HK-2 (cell line): ENCODE results near the gene NCKAP5.

Experiments
- DNase-seq: peaks from one replicate; pipeline ENCODE4 v3.0.0-alpha.2; 2018; ENCODE audit not compliant: unreplicated experiment

Gene NCKAP5

DNA sequence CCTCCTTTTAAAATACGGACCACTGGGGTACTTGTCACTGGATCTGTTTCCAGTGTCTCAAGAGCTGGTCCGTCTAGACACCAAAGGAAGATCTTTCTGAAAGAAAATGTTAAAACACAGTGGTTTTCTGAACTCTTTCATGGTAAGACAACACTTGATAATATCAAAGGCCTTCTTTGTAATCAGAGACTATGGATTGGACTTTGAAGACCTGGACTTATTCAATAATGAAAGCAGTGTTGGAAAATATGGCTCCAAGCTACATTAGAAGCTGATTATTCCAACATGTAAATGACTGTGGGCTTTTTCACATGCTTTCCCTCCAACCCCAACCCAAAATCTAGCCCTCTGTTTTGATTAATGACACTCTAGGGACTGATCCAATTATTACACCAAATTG is 568.8 kb downstream of the NCKAP5 start:
- no peak for DNase-seq

DNA sequence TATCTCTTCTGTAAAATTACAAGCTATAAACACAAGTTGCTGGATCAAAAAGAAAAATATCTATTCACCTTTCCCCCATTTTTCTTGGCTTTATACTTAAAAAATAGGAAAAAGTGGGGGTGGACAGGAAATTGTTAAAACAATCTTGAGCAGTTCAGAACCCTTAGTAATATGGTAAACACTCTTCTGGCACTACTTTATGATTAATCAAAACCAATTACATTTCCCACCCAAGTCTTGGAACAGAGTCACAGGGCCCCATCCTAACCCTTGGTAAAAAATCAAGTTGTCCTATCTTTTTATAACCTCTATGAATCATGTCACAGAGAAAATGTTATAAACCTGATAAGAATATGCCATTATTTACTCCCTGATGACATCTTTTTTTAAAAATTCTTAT is 570.0 kb downstream of the NCKAP5 start:
- no peak for DNase-seq

- no peak for DNase-seq
Measured at GRCh38 chr2:132991471-132992045, 576.7 kb downstream of the NCKAP5 start.

DNA sequence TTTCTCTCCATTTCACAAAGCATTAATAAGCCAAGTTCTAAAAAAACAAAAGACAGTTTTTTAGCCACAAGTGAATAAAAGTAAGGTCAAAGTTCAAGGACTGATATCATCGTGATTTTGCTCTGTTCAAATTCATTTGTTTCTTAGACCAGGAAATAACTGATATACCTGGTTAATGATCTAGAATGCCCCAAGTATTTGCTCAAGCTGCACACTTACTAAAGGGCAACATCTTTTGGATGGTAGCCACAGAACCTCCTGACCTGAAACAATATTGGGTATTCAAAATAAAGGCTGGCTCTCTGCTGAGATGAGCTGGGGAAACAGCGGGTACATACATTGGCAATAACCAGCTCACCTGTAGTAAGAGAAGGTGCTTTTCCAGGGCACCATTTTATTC is 583.5 kb downstream of the NCKAP5 start:
- DNase-seq, result no peak

DNA sequence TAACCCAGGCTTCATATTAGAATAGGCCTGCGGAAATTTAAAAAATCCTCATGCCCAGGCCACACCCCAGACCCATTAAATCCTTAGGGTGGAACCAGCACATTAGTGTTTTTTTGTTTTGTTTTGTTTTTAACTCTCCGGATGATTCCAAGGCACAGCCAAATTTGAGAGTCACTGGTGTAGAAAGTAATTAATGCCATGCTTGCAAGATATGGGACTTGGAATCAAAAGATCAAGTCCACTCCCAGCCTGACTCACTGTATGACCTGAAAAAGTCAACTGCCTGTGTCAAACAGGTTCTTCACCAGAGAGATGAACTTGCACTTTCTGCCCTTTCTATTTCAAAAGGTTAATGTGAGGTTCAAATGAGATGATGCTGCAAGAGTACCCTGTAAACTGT is 588.0 kb downstream of the NCKAP5 start:
- DNase-seq, result no peak

GRCh38 chr2:132979339-132980093 is 588.7 kb downstream of the NCKAP5 start:
- no peak for DNase-seq

DNA sequence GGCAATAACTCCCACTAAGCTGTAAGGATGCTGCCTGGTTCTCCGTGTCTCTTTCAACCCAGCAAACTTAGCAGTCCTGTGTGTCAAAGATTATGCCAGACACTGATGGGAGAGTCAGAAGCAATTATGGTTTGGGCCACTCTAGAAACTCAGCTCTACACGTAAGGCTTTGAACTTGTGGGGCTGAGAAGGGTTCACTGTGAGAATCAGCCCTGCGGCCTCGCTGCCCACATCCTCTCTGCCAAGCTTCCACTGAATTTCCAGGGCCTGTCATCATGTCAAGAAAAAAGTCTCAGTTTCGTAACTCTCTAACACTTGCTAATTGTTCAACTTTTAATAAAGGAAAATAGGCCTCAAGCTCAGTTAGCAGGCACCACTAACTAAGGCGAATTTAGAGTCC is 589.4 kb downstream of the NCKAP5 start:
- no peak for DNase-seq

- no peak for DNase-seq
Measured at GRCh38 chr2:132977812-132978529, 590.3 kb downstream of the NCKAP5 start.

- DNase-seq, result no peak
Measured at GRCh38 chr2:132975193-132976105, 592.8 kb downstream of the NCKAP5 start.

DNA sequence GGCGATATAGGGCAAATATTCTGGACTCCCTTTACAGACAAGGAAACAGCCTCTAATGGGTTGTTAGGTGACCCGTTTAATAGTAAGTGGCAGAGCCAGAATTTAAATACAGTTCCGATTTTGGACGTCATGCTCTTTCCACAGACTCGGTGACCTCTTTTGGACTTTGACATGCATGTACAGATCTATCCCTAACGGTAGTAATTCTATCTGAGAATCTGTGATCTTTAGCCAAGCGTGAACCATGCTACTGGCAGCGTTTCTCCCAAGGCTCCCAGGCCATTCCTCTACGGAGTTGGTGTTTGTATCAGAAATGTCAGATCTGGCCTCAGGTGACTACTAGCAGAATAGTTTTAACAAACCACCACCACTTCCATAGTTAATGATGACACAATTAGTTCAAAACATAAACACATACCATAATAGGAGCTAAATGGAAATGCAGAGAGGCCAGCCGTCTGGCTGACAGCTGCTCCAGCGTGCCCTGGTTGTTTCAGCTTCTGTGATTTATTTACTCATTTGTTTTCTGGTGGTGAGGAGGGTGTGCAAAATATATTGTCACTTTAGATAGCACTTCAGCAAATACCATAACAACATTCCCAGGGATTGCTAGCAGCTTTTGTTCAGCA is 593.7 kb downstream of the NCKAP5 start:
- no peak for DNase-seq

DNA sequence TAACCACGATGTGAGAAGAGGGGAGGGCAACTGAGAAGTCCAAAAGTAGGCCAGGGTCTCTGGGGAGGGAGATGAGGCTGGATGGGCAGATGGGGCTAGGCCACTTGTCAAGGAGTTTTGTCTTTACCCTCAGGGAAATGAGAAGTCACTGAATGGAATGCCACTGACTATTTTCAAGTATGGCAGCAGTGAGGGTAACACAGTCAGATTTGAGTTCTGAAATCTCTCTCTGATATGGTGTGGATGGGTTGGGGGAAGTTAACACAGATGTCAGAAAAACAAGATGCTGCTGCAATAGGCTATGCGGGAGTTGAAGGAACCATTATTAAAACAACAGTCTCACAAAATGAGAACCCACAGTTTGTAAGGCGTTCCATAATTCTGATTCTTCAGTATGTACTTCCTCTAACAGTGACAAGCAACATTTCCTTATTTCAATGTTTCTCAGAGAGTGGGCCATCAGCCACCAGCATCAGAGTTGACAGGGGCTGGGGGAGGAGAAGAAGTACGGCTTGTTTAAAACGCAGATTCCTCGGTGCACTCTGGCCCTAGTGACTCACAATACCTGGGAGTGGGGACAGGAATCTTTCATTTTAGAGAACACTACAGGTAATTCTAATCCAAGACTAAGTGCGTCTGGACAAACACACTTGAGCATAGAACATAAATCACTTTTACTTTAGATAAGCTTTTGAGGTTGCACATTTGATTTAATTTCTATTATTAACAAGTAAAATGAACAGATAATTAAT is 596.8 kb downstream of the NCKAP5 start:
- no peak for DNase-seq

- no peak for DNase-seq
Measured at GRCh38 chr2:132969371-132969985, 598.8 kb downstream of the NCKAP5 start.

DNA sequence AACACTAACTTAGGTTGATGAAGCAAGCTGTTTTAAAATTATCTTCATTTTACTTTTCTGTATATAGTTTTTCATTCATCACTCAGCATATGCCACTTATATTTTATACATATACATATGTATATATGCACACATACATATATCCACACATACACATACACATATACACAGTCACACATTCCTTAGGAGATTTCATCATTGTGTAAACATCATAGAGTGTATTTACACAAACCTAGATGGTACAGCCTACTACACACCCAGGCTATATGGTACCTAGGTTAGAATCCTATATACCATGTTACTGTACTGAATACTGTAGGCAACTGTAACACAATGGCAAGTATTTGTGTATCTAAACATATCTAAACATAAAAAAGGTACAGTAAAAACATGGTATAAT is 602.8 kb downstream of the NCKAP5 start:
- DNase-seq, result no peak

DNA sequence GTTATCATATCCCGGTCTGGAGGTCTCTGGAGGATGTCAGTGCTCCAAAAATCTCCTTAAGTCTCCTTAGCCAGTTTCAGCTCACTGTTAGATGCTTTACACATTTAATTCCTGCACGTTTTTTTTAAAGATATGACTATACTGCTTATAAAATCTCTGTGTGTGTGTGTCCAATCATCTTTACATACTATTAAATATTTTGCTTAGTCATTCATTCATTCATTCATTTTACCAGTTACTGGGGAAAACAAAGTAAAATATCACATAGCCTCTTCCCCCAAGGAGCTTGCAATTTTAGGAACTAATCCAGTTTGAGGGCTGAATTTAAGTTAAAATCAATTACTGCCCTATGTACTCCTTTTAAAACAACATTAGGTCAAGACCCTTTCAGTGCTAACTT is 605.1 kb downstream of the NCKAP5 start:
- DNase-seq, result no peak

- DNase-seq, result no peak
Measured at GRCh38 chr2:132958887-132959286, 609.4 kb downstream of the NCKAP5 start.

DNA sequence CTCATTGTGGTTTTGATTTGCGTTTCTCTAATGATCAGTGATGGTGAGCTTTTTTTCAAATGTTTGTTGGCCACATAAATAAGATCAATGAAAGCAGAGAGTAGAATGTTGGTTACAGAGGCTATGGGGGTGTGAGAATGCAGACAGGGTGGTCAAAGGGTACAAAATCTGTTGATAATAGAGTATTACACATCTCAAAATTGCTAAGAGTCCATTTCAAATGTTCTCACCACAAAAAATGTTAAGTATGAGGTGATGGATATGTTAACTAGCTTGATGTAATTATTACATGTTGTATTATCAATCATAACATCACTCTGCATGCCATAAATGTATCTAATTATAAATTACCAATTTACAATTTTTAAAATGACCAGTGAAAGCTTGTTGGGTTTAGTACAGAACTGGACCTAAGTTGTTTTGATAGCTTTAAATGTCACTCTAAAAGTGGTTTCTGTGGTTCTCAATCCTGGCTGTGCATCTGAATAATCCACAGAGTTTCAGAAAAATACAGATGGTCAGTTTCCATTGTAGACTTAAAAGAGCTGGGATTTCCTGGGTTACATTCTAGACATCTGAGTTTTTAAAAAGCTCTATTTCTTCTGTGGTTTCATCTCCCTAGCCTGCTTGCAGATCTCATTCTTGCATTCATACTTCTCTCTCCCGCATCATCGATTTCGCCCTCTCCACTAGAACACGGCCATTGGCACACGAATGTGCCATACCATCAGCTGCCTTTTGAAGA is 612.2 kb downstream of the NCKAP5 start:
- no peak for DNase-seq

- no peak for DNase-seq
Measured at GRCh38 chr2:132953771-132954170, 614.5 kb downstream of the NCKAP5 start.

DNA sequence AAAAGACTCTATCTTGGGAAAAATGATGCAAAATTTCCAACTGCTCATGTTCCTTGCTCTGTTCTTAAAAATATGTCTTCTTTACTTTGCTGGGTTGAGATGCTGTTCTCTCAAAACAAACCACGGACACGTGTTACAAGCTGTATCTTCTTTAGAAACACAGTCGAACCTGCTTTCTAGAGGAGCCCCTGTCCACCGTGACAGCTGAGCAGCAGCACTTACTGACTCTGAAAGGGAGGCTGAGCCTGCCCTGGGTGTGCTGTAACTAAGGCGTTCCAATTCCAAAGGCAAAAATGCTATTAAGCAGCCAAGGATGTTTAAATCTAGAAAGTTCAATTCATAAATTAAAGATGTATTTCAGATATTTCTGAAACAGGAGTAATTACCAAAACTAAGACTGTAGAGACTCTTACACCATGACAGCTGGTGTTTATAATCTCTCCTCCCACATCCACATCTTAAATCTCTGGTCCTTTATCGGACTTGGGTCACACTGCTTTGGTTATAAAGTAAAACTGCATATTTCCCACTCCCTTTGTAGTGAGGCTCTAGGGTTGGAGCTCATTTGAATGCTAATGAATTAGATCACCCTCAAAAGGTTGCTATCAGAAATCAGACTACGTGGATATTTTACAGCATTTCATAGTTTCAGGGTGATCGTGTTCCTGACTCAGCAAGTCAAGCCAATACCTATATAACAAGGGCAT is 617.1 kb downstream of the NCKAP5 start:
- DNase-seq, result no peak

DNA sequence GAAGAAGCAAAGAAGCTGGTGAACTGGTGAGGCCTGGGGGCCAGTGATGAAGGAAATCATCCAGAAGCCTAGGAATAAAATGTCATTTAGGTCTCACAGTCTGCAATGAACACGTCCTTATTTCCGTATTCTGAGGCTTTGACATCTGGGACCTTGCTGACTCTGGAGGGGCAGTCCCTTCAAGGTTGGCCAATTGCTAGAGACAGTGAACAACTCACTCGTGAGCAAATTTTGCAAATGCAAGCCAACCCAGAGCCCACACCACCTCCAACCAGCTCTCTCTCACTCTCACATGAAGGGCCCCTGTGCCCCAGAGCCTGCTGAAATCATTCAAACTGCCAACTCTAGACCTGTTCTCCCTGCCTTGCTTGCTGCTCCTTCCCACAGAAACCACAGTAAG is 619.2 kb downstream of the NCKAP5 start:
- no peak for DNase-seq
